GM18909 (cell line): Measurements from ENCODE around the gene ANKRD40CL.
"Not testable (repeated sequence)": the region's sequence is repeated elsewhere in the genome, so short reads cannot be mapped to it uniquely, and the experiment has no call there.

ENCODE experiments used
- ATAC-seq: cut with Tn5 transposase; IDR thresholded peaks from one replicate; pipeline ENCODE4 v1.9.1; 2021; ENCODE audit warnings: mild to moderate bottlenecking; ENCODE audit not compliant: unreplicated experiment, poor library complexity

Gene ANKRD40CL

DNA sequence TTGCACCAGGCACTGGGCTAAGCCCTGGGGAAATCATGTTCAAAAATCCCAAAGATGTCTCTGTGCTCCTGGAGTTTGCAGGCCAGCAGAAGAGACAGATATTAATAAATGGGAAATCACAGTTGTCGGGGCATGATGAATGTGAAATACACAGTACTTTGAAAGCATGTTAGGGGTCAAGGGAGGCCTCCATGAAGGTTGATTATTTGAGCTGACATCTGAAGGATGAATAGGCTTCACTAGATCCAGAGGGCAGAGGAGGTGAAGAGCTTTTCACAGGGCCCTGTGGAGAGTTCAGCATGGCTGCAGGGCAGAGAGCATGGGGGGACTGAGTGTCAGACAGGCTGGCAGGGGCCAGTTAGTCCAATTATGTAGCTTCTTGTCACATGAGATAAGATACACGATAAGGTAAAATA is 2.6 kb downstream of the ANKRD40CL start:
- ATAC-seq = no peak

DNA sequence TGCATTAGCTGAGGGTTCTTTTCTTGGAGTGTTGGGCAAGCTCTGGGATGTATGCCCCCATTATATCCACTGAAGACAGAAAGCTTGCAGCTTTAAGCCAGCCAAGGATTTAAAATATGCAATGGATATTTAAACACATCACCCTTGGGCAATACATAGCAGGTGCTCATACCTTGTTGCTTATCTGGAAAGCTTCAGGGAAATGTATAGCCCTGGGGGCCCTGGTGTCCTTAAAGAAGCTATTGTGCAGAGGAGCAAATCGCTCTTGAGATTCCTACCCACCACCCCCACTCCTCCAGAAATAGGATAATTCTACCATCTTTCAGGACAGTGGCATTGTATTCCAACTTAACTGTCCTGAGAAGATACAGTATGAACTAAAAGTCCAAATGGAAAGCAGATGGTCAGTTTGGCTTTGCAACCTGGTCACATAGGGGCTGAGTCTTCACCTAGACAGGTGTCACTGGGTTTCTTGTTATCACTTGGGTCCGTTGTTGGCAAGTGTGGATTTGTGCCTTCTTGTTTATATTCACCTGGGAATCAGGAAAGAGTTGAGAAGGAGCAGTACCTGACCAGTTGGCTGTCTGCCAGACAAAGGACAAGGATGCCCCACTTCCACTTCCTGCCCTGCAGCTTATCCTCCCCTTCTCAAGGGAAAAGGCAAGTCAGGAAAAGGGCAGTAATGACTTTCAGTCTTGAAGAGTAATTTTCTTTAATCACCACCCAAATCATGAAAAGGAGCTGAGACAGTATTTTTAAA is 3.4 kb downstream of the ANKRD40CL start:
- ATAC-seq = no peak

DNA sequence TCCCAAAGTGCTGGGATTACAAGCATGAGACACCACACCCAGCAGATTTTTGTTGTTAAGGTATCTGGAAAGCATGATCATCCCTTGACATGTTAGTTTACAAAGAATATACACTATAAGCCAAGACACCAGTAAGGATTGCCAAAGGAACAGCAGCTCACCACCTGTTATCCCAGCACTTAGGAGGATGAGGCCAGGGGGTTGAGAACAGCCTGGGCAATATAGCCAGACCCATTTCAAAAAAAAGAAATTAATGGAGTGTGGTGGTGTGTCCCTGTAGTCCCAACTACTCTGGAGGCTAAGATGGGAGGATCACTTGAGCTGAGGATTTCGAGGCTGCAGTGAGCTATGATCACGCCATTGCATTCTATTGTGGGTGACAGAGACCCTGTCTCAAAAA is 5.1 kb downstream of the ANKRD40CL start:
- ATAC-seq = no peak

DNA sequence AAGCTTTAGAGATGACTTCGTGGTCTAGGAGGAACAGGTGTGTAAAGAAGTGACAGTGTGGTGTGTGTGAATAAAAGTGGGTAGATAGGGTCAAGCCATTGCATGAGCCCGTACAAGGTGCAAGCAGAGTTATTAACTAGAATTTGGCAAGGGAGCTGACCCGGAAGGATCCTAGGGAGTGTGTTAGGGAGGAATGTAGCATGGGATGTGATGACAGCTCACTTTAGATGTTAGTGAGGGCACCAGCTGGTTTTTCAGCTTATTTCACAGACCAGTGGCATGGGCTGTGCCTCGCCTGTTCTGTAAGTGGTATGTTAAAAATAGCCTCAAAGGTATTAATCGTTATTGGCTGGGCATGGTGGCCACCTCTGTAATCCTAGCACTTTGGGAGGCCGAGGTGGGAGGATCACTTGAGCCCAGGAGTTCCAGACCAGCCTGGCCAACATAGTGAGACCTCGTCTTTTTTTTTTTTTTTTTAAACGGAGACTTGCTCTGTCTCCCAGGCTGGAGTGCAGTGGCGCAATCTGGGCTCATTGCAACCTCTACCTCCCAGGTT is 8.3 kb downstream of the ANKRD40CL start:
- ATAC-seq = no peak

DNA sequence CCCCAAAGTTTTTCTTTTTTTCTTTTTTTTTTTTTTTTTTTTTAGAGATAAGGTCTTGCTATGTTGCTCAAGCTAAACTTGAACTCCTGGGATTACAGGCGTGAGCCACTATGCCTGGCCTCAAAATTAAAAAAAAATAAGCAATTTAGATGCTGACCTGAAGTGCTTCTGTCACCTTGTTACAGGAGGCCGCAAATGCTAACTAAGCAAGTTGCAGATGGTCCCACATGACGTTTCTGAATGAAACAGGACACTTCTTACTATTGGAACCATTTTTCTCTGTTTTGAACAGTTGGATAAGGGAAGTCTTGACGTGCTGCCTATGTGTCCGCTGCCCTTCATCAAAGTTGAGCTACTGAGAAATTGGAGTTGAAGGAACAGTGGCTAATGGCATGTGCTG is 8.8 kb downstream of the ANKRD40CL start:
- no peak for ATAC-seq

DNA sequence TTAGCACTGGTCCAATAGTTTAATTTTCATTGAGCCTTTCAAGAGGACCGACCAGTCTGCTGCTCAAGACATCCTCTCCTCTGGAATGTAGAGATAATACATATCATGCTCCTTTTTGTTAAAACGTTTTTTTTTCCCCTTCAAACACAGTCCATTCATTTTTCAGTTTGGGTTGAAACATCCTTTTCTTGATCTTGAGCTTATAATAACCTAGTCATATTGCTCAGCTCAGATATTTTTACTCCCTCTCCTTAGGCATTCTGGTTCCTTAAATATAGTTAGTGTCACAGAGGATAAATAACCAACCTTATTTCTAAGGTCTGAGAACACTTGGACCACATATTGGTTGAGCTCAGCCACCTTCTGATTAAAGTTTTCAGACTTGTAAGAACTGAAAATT is 12.8 kb downstream of the ANKRD40CL start:
- ATAC-seq = no peak

DNA sequence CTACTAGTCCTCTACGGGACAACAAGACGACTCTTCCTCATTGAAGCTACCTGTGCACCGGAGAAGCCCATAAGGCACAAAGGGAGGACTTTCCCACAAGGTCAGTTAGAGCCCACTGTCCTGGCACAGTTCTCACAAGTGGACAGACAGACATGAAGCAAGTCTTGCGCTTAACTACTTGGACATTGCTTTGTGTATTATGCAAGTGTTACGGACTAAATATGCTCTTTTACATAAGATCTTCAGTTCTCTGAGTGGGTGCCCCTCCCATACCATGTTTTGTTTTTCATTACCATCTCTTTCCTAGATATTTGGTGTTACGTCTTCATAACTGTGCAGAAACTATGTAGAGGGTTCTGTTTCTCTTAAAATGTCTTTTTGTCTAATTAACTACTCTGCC is 18.1 kb downstream of the ANKRD40CL start:
- ATAC-seq = no peak

DNA sequence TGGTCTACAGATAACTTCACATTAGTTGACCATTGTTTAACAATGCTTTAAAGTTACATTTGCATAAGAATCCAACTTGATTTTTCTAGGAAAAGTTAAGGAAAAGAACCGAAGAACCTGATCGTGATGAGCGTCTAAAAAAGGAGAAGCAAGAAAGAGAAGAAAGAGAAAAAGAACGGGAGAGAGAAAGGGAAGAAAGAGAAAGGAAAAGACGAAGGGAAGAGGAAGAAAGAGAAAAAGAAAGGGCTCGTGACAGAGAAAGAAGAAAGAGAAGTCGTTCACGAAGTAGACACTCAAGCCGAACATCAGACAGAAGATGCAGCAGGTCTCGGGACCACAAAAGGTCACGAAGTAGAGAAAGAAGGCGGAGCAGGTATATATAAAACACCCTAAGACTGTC is 21.7 kb downstream of the ANKRD40CL start:
- ATAC-seq = no peak

DNA sequence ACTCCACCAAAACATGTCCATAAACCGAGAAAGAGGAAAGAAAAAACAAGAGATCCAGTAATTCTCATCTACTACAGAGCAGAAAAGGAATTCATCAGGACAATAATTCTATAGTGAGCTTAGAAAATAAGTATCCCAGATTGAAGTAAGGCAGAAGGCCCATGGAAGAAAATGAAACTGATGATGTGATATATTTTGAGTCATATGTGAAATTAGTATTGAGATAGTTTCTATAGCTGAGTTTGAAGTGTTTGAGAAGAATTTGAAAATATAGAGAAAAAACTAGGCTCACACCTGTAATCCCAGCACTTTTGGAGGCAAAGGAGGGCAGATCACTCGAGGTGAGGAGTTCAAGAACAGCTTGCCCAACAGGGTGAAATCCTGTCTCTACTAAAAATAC is 28.2 kb downstream of the ANKRD40CL start:
- no peak for ATAC-seq

DNA sequence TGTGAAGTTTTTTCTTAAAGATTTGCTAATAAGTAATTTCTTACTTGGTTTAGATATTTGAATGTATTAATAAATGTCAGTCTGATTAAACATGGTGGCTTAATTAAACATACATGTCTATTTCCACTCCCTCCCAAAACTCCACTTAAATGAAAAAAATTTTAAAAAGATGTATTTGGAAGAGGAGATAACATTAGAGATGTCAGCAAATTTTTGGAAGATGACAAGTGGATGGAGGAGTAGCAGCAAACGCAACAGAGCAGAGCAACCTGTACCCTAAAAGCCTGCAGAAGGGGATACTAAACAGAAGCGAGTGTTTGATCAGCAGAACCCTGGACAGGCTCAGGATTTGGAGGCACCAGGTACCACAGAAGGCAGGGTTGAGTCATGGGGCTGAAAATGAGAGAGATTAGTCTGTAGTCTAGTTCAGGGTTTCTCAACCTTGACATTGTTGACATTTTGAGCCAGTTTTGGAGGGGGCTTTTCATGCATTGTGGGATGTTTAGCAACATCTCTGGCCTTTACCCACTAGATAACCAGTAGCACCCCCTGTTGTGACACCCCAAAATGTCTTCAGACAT is 30.1 kb downstream of the ANKRD40CL start:
- ATAC-seq = no peak

DNA sequence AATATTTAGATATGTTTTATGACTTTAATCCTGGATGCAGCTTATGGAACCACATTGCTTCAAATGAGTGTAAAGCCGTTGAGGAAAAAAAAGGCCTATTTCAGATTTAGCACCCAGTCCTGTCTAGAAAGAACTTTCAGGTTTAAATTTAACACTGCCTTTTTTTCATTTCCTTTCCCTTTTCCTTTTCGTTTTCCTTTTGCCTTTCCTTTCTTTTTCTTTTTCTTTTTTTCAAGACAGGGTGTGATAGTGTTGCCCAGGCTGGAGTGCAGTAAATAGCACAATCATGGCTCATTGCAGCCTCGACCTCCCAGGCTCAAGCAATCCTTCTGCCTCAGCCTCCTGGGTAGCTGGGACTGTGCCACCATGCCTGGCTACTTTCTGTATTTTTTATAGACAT is 32.0 kb downstream of the ANKRD40CL start:
- ATAC-seq = no peak

DNA sequence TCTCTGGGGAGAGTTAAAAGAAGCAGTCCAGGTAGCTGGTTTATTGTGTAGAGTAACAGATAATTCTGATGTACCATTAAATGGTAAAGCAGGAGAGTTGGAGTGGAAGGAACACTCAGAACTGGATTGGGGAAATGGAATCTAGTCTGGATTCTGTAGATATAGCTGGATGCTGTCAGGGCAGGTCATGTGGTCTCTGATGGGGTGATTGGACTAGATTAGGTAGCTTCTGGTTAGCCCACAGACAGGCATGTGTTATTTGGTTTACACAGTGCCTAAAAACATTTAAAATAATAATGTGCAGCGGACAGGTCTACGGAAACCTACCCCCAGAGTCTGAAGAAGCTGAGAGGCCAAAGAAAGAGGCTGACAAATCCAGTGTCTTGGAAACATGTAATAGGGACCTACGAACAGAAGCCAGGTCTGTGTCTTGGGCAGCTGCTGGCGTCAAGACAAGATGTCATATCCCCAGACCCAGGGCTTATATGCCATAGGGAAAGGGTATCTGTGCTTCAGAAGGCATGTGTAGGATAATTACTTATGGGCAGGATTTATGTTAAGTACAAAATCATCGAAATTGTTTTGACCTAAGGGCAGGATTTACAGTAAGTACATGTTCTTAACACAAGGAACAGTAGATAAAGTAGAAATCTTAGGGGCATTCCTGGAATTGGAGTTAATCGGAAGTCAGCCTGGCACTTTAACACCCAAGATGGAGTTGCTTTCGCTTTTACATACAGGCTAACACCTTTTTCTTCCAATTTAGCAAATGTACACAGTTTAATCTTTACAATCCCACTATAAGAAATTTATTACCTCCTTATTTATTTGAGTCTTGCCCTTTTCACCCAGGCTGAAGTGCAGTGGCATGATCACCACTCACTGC is 35.5 kb downstream of the ANKRD40CL start:
- ATAC-seq = no peak

DNA sequence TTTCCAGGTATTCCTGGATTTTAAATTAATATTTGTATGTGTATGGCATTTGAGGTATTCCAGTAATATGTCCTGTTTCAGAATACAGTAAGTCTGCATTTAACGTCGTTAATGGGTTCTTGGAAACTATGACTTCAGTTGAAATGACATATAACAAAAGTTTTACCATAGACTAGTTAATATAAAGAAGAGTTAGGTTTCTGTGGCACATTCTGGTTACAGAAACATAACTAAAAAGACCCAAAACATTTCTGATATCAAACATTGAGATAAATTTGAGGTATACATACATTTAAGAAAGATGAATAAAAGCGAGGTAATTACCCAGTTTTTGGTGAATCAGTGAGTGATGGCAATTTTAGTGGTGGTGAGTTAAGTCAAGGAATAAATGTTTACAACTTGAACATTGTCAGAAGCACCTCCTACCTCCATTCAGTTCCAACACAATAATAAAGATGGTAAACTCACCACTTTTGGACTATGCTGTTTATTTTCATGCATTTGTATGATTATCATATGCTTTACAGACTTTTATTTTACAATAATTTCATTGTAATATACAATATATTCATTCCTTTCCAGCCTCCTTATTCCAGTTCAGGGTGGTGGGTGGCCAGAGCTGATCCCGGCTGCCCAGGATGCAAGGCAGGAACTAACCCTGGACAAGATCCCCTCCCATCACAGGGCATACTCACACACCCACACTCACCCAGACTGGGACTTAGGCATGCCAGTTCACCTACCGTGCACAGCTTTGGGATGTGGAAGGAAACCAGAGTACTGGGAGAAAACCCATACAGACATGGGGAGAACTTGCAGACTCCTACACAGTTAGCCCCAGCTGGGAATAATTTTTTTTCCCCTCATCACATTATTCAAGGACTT is 38.2 kb downstream of the ANKRD40CL start:
- no peak for ATAC-seq

DNA sequence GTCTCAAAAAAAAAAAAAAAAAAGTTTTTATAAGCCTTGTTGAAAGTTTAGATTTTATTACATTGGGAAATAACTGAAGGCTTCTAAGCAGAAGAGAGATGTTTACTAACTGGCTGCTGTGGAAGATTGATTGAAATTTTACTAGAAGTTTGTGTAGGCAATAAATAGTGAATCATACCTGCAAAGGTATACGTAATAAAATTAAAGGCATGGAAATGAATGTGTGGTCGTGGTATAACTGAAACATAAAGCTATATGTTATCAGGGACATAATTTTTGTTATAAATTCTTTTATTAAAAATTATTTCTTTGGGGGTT is 39.2 kb downstream of the ANKRD40CL start:
- ATAC-seq = no peak

DNA sequence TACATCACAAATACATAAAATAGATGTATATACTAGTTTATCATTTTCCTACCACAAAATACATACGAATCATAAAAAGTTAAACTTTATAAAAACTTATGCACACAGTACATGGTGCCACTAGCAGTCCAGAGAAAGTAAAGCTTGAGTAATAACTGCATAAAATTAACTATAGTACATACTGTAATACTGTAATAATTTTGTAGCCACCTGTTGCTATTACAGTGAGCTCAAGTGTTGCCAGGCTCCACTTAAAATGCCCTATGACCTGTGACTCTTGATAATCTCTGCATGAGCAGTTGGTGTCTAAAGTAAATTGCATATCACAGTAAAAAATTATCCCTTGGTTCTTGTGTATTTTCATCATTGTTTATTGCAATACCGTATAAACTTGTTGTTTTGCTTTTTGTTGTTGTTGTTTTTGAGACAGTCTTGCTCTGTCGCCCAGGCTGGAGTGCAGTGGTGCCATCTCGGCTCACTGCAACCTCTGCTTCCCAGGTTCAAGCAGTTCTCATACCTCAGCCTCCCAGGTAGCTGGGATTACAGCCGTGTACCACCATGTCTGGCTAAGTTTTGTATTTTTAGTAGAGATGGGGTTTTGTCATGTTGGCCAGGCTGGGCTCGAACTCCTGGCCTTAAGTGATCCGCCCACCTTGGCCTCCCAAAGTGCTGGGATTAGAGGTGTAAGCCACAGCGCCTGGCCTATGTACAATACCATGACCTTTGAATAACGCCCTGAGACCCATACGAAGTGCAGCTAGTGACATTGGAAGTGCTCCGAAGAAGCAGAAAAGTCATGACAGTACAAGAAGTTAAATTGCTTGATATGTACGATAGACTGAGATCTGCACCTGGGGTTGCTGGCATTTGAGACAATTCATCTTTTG is 41.3 kb downstream of the ANKRD40CL start:
- ATAC-seq = no peak

DNA sequence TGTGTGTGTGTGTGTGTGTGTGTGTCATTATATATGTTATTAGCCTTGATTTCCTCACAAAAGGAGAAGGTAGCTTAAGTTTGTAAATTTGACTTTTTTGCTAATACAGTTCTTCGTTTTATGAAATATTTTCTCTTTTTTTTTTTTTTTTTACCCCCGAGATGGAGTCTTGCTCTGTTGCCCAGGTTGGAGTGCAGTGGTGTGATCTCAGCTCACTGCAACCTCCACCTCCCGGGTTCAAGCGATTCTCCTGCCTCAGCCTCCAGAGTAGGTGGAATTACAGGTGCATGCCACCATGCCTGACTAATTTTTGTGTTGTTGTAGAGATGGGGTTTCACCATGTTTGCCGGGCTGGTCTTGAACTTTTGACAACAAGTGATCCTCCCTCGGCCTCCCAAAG is 42.7 kb downstream of the ANKRD40CL start:
- not testable (repeated sequence) for ATAC-seq

DNA sequence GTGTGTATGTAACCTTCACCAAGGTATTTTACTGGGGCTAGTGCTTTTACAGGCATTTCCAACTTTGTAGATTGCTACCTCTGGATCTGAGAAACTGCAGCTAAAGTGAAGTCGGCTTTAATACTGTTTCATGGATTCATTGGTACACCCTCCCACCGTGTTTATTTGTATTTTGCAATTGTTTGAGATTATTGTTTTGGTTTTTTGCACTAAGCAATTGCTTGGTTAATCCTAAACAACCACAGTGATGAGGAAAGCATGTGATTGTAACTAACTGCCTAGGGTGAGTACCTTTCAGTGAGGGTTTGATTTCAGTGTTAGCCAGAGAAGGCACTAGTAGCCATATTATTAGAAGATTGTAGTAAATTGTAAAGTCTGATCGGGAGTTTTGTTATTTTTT is 44.6 kb downstream of the ANKRD40CL start:
- ATAC-seq = no peak

DNA sequence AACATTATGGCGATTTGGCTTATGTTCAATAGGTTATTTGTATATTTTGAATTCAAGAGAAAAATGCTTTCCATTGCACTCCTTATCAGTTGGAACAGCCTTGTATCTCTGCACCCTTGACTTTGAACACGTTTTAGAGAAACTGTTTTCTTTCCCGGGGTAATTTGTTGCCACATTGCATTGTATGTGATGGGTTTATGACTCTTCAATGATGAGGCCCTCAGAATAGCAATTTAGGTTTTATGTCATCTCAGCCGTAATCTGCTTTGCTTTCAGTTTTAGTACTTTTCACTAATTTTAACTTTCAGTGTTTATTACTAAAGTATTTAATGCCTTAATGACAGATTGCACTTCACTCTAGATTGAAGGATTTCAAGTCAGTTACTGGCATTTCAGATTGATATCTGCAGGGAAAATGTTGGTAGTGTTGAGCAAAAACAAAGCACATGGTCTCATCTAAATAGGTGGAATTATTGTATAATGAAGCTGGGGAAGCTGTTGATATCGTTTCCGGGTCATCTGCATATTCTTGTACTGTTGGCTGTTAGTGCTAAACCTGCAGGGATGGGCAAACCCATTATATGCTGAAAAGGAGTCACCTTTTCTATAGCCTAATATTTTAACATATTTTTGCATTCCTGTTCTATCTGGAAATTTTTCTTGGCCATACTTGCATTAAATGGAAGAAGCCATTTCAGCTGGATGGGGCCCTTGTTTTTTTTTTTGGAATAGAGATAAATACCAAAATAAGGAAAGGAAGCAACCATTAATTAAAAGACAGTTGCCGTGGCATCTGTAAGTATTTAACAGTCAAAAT is 45.9 kb downstream of the ANKRD40CL start:
- no peak for ATAC-seq
